Posterior vena cava (tissue), 2 donors: ENCODE measurements around the gene DRC3. TPM values are rescaled to one million over a fixed set of nuclear protein-coding genes. Genes with fewer than 3 reads are reported as not detected.

Source experiments
- total RNA-seq, 2 donors: library from RNA; stranded (reverse); fragmentation: NEBNext Ultra II Directional; extraction: Animal tissue kit (Norgen Biotek cat#: 25700); gene quantifications; one replicate each; pipeline ENCODE4 v1.2.1, GENCODE V29; 2021
- donor health status: DM: yes; HTN: yes; CAD: no.
- donor health status: DM: yes; HTN: yes; CAD: no.

DRC3 gene
- total RNA-seq, 2 donors from 2014 or later, result 1.1 to 2.4 TPM

Other genes with a start within 250 kb of the DRC3 start
- gene SREBF1, start 135.9 kb upstream of the DRC3 start, total RNA-seq, result 10 to 100 TPM; 29.3 to 62.7 TPM
- gene TOM1L2, start 462 bp upstream of the DRC3 start, total RNA-seq, result 10 to 100 TPM; 55.2 to 60.8 TPM
- gene ATPAF2, start 66.3 kb downstream of the DRC3 start, total RNA-seq, result 10 to 100 TPM; 12.1 to 18.3 TPM
- 10 to 100 TPM; 12.6 to 21.4 TPM for gene GID4, start 66.5 kb downstream of the DRC3 start, total RNA-seq
- 10 to 100 TPM; 25.5 to 26.1 TPM for gene DRG2, start 115.1 kb downstream of the DRC3 start, total RNA-seq
- gene MYO15A, start 135.9 kb downstream of the DRC3 start, total RNA-seq, result 1 to 10 TPM in 1 of 2 donors, under 1 TPM in 1; 0.71 to 1.3 TPM
- gene ALKBH5, start 211.0 kb downstream of the DRC3 start, total RNA-seq, result 100 to 1,000 TPM in 1 of 2 donors, 10 to 100 TPM in 1; 98.5 to 105 TPM